ENCODE results near the gene MKRN3. TPM values are rescaled to one million over a fixed set of nuclear protein-coding genes. Genes with fewer than 3 reads are reported as not detected.

MKRN3 gene
- total and polyA plus RNA-seq, 2 donors (not counting 3 experiments of a cell fraction or from before 2014, with no cell fraction given): 0.18 to 0.40 TPM

DNA sequence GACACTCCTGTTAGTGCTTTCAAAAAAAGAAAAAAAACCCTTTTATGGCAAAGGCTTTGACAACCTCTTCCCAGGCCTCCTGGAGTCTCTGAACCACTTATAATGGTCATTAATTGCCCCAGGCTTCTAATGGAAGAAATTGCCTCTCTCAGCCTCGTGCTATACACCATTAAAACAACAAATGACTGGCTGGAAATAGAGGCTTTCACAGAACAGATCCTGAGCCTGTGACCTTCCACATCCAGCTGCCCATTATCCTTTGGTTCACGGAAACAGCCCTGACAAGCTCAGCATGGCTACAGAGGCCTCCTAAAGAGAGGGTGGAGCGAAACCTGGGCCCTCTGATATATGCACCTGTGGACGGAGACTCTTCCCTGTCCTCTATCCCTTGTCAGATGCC lies 26.8 kb upstream of the MKRN3 start:
- CTCF ChIA-PET: no interaction called here
- no peak overlapping the region for H3K4me2 ChIP-seq (ENCODE audit: insufficient read depth, low read length)
- H3K79me2 ChIP-seq (ENCODE audit: control insufficient read depth, insufficient read depth, low read length): no peaks in the 10 kb centered on the region
- H3K27ac ChIP-seq (ENCODE audit: insufficient read depth, low read depth, low read length): no peak overlapping the region
- no peaks in the 10 kb centered on the region for H4K20me1 ChIP-seq (replicated peaks; ENCODE audit: control insufficient read depth, extremely low read depth, insufficient read depth, low read length)
- dilution Hi-C loops (cut with MboI; ENCODE audit: extremely low pct_ligation_motif_present, low sequenced_read_pairs): no loop called here
- TF ChIP-seq MYC (IDR thresholded peaks at IDR 0.05; ENCODE audit: low read depth, low read length) (no peak), GATA2 (IDR thresholded peaks at IDR 0.05; ENCODE audit: insufficient read depth, insufficient read length, low read depth, low read length) (no peak), EZH2 (IDR thresholded peaks at IDR 0.05; ENCODE audit: borderline replicate concordance, low read depth, low read length, severe bottlenecking) (no peak)
- TF ChIP-seq, protein P1, sequence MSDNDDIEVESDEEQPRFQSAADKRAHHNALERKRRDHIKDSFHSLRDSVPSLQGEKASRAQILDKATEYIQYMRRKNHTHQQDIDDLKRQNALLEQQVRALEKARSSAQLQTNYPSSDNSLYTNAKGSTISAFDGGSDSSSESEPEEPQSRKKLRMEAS (IDR thresholded peaks at IDR 0.05; ENCODE audit: insufficient read depth, insufficient read length): no peak
- H3K9me3 ChIP-seq (replicated peaks; ENCODE audit: control insufficient read depth, insufficient read depth, low read length): peaks cover 3% of the 10 kb centered on the region
- FAIRE-seq: no peak
- H3K27me3 ChIP-seq (ENCODE audit: control insufficient read depth in 2 of 2, insufficient read depth in 2 of 2, low read length in 2 of 2): no peaks in the 10 kb centered on the region
- no peaks in the 10 kb centered on the region for H3K9me1 ChIP-seq (replicated peaks; ENCODE audit: control insufficient read depth, extremely low read depth, insufficient read depth, low read length)
- H2AFZ ChIP-seq (ENCODE audit: low read depth, low read length): no peak overlapping the region
- POLR2A ChIA-PET: no interaction called here
- BruUV-seq (replicated peaks): no TSS peak
- H3K4me1 ChIP-seq (ENCODE audit: control insufficient read depth, extremely low read depth, insufficient read depth, low read length): no peaks in the 10 kb centered on the region
- H3K9ac ChIP-seq (replicated peaks; ENCODE audit: extremely low read depth, insufficient read depth, low read length): no peak overlapping the region
- DNase-seq (ENCODE audit: low read depth, low spot score): no peak
- H3K4me3 ChIP-seq (replicated peaks in 1 of 3; ENCODE audit: insufficient read depth in 1 of 3, low read depth in 1 of 3, low read length in 3 of 3): no peak overlapping the region
- no peaks in the 10 kb centered on the region for H3K36me3 ChIP-seq (ENCODE audit: control insufficient read depth in 2 of 2, extremely low read depth in 1 of 2, insufficient read depth in 2 of 2, low read length in 2 of 2)
- intact Hi-C loops (cut with micrococcal nuclease): no loop called here

GRCh38 chr15:23539892-23540291 lies 25.6 kb upstream of the MKRN3 start:
- ChIA-PET CTCF (no interaction called here), POLR2A (no interaction called here)
- Histone ChIP-seq H3K27me3 (ENCODE audit: control insufficient read depth in 2 of 2, insufficient read depth in 2 of 2, low read length in 2 of 2) (no peaks in the 10 kb centered on the region), H3K9ac (replicated peaks; ENCODE audit: extremely low read depth, insufficient read depth, low read length) (no peak overlapping the region), H3K9me1 (replicated peaks; ENCODE audit: control insufficient read depth, extremely low read depth, insufficient read depth, low read length) (no peaks in the 10 kb centered on the region), H3K79me2 (ENCODE audit: control insufficient read depth, insufficient read depth, low read length) (no peaks in the 10 kb centered on the region), H3K4me2 (ENCODE audit: insufficient read depth, low read length) (no peak overlapping the region), H3K36me3 (ENCODE audit: control insufficient read depth in 2 of 2, extremely low read depth in 1 of 2, insufficient read depth in 2 of 2, low read length in 2 of 2) (no peaks in the 10 kb centered on the region), H3K4me1 (ENCODE audit: control insufficient read depth, extremely low read depth, insufficient read depth, low read length) (no peaks in the 10 kb centered on the region), H3K27ac (ENCODE audit: insufficient read depth, low read depth, low read length) (no peak overlapping the region), H4K20me1 (replicated peaks; ENCODE audit: control insufficient read depth, extremely low read depth, insufficient read depth, low read length) (no peaks in the 10 kb centered on the region), H2AFZ (ENCODE audit: low read depth, low read length) (no peak overlapping the region), H3K9me3 (replicated peaks; ENCODE audit: control insufficient read depth, insufficient read depth, low read length) (peaks cover 3% of the 10 kb centered on the region), H3K4me3 (replicated peaks in 1 of 3; ENCODE audit: insufficient read depth in 1 of 3, low read depth in 1 of 3, low read length in 3 of 3) (no peak overlapping the region)
- intact Hi-C loops (cut with micrococcal nuclease): no loop called here
- TF ChIP-seq GATA2 (IDR thresholded peaks at IDR 0.05; ENCODE audit: insufficient read depth, insufficient read length, low read depth, low read length) (no peak), EZH2 (IDR thresholded peaks at IDR 0.05; ENCODE audit: borderline replicate concordance, low read depth, low read length, severe bottlenecking) (no peak), POLR2A (IDR thresholded peaks at IDR 0.05; ENCODE audit: low read depth, low read length) (no peak), JUN (IDR thresholded peaks at IDR 0.05; ENCODE audit: borderline replicate concordance, insufficient read depth, insufficient read length, low read depth) (no peak), FOS (IDR thresholded peaks at IDR 0.05; ENCODE audit: borderline replicate concordance, insufficient read depth, low read length) (no peak), POLR2AphosphoS5 (IDR thresholded peaks at IDR 0.05; ENCODE audit: insufficient read depth, low read depth, low read length) (no peak), MYC (IDR thresholded peaks at IDR 0.05; ENCODE audit: low read depth, low read length) (no peak)
- TF ChIP-seq, protein P2, sequence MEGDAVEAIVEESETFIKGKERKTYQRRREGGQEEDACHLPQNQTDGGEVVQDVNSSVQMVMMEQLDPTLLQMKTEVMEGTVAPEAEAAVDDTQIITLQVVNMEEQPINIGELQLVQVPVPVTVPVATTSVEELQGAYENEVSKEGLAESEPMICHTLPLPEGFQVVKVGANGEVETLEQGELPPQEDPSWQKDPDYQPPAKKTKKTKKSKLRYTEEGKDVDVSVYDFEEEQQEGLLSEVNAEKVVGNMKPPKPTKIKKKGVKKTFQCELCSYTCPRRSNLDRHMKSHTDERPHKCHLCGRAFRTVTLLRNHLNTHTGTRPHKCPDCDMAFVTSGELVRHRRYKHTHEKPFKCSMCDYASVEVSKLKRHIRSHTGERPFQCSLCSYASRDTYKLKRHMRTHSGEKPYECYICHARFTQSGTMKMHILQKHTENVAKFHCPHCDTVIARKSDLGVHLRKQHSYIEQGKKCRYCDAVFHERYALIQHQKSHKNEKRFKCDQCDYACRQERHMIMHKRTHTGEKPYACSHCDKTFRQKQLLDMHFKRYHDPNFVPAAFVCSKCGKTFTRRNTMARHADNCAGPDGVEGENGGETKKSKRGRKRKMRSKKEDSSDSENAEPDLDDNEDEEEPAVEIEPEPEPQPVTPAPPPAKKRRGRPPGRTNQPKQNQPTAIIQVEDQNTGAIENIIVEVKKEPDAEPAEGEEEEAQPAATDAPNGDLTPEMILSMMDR (IDR thresholded peaks at IDR 0.05; ENCODE audit: extremely low read depth in 1 of 2, insufficient read depth in 1 of 2, low read depth in 1 of 2, low read length in 2 of 2): no peak
- TF ChIP-seq, protein P1 (IDR thresholded peaks at IDR 0.05; ENCODE audit: insufficient read depth, insufficient read length): no peak
- no peak for FAIRE-seq
- no peak for DNase-seq (ENCODE audit: low read depth, low spot score)
- BruUV-seq (replicated peaks): no TSS peak
- dilution Hi-C loops (cut with MboI; ENCODE audit: extremely low pct_ligation_motif_present, low sequenced_read_pairs): no loop called here

All from endothelial cell of umbilical vein (primary cell).